K562 (cell line): ENCODE measurements around the gene DHDH. TPM values are rescaled to one million over a fixed set of nuclear protein-coding genes. Genes with fewer than 3 reads are reported as not detected.

Experiments used
- ATAC-seq: fragments of 200-7000 bp; cut with Tn5 transposase; 3 replicates; pipeline ENCODE4 v1.9.1; 2020; ENCODE audit warnings: moderate library complexity
- BruUV-seq: library from RNA; stranded (reverse); fragments of 400-500 nt; replicated peaks from 2 replicates; lab custom pipeline; 2021; lab: Mats Ljungman, UMichigan
- CTCF ChIA-PET: fragments of 300-600 bp; formaldehyde crosslinking; extraction: SDS; loops from one replicate; lab custom pipeline; 2021; ENCODE audit warnings: low intra/inter-chr PET ratio; lab: Yijun Ruan, JAX
- POLR2A ChIA-PET: fragments of 300-600, 350-650 bp; sonication (Branson Sonifier 250); formaldehyde crosslinking; extraction: SDS; loops from one replicate; lab custom pipeline; 2021; ENCODE audit warnings: antibody characterized with exemption, inconsistent platforms; lab: Yijun Ruan, JAX
- DNase-seq, 4 experiments: peaks; one replicate each; pipeline versions ENCODE4 v3.0.0 to v3.0.0-alpha.2; 2011 to 2018; ENCODE audit warnings: low spot score in 3 of 4, mixed read lengths in 3 of 4; ENCODE audit errors: extremely low read depth in 1 of 4
- FAIRE-seq: peaks from 2 replicates; lab custom pipeline; 2011; peaks lifted over from hg19 to GRCh38; lab: Jason Lieb, UNC
- H2AFZ ChIP-seq: 2 replicates; pipeline ENCODE4 v1.6.0; 2011; ENCODE audit warnings: low read depth, low read length, control low read depth, inconsistent platforms
- H3K27ac ChIP-seq: fragments of 200-600 bp; 3 replicates; pipeline ENCODE4 v1.8.0; 2011; ENCODE audit warnings: low read depth, mild to moderate bottlenecking, control low read depth, inconsistent platforms, low read length, moderate library complexity, mixed read lengths; ENCODE audit errors: extremely low read depth
- H3K27me3 ChIP-seq, 2 experiments: fragments of 300-600 bp in 1 of 2; 2 replicates in 1 of 2; 3 replicates in 1 of 2; pipeline versions ENCODE4 v1.6.0 to v1.8.0; 2011; ENCODE audit warnings: inconsistent platforms in 2 of 2, low read length in 2 of 2, mild to moderate bottlenecking in 1 of 2, mixed read lengths in 1 of 2, moderate library complexity in 1 of 2; ENCODE audit not compliant: control insufficient read depth in 2 of 2, insufficient read depth in 2 of 2
- H3K36me3 ChIP-seq: fragments of 300-600 bp; 3 replicates; pipeline ENCODE4 v1.8.0; 2011; ENCODE audit warnings: mild to moderate bottlenecking, low read length, inconsistent platforms; ENCODE audit not compliant: control insufficient read depth, insufficient read depth
- H3K4me1 ChIP-seq, 2 experiments: fragments of 200-600 bp in 1 of 2; replicated peaks in 1 of 2; 2 replicates in 1 of 2; 3 replicates in 1 of 2; pipeline versions ENCODE4 v1.5.1 to v1.8.0; 2011; ENCODE audit warnings: inconsistent platforms in 2 of 2, low read length in 2 of 2, mild to moderate bottlenecking in 1 of 2, mixed read lengths in 1 of 2, moderate library complexity in 1 of 2; ENCODE audit not compliant: control insufficient read depth in 2 of 2, insufficient read depth in 2 of 2
- H3K4me2 ChIP-seq: 2 replicates; pipeline ENCODE4 v1.6.1; 2011; ENCODE audit warnings: low read length, control low read depth, inconsistent platforms, mixed read lengths; ENCODE audit not compliant: insufficient read depth
- H3K4me3 ChIP-seq: fragments of 200-600 bp; sonication (generic), shearing (Covaris generic); 2 replicates; pipeline ENCODE4 v1.5.1; 2016; ENCODE audit warnings: control low read depth, inconsistent platforms
- H3K79me2 ChIP-seq: fragments of 200-600 bp; 3 replicates; pipeline ENCODE4 v1.8.0; 2011; ENCODE audit warnings: low read length, inconsistent platforms; ENCODE audit not compliant: control insufficient read depth, insufficient read depth
- H3K9ac ChIP-seq, 2 experiments: 2 replicates each; pipeline versions ENCODE4 v1.6.0 to v1.6.1; 2011; ENCODE audit warnings: low read depth in 2 of 2, low read length in 2 of 2, control low read depth in 1 of 2, inconsistent platforms in 1 of 2, mild to moderate bottlenecking in 1 of 2, mixed read lengths in 1 of 2; ENCODE audit not compliant: insufficient read depth in 1 of 2
- H3K9me1 ChIP-seq: one replicate; pipeline ENCODE4 v1.6.0; 2011; ENCODE audit warnings: inconsistent platforms, mild to moderate bottlenecking, low read length, moderate library complexity; ENCODE audit not compliant: control insufficient read depth, insufficient read depth
- H3K9me3 ChIP-seq: replicated peaks from 2 replicates; pipeline ENCODE4 v1.5.1; 2011; ENCODE audit warnings: low read depth, low read length, inconsistent platforms; ENCODE audit not compliant: control insufficient read depth, insufficient read depth
- H4K20me1 ChIP-seq: replicated peaks from 2 replicates; pipeline ENCODE4 v1.6.1; 2011; ENCODE audit warnings: low read length, inconsistent platforms, mixed read lengths; ENCODE audit not compliant: control insufficient read depth, insufficient read depth
- BCL6 ChIP-seq: fragments of 250-450 bp; sonication (Bioruptor Pico); IDR thresholded peaks from 2 replicates; pipeline ENCODE4 v1.4.0; 2020
- EGR1 ChIP-seq: fragments of 450-650 bp; conservative IDR thresholded peaks from 2 replicates; pipeline ENCODE4 v1.6.1; 2017; ENCODE audit warnings: mild to moderate bottlenecking
- HNRNPLL ChIP-seq: fragments of 200-400 bp; formaldehyde crosslinking; IDR thresholded peaks from 2 replicates; pipeline ENCODE4 v1.6.1; 2017; ENCODE audit warnings: low read length, low read depth, mild to moderate bottlenecking; ENCODE audit not compliant: poor library complexity, severe bottlenecking
- IRF2 ChIP-seq: sonication (generic); formaldehyde crosslinking; IDR thresholded peaks from 2 replicates; pipeline ENCODE4 v1.8.1; 2022; ENCODE audit warnings: mild to moderate bottlenecking, missing genetic modification reagents
- NUFIP1 ChIP-seq: fragments of 450-650 bp; IDR thresholded peaks from 2 replicates; pipeline ENCODE4 v1.6.1; 2018; ENCODE audit not compliant: partially characterized antibody
- PHF20 ChIP-seq: fragments of 450-650 bp; IDR thresholded peaks from 2 replicates; pipeline ENCODE4 v1.6.1; 2018; ENCODE audit not compliant: partially characterized antibody
- PTTG1 ChIP-seq: fragments of 450-650 bp; IDR thresholded peaks from 2 replicates; pipeline ENCODE4 v1.6.1; 2016; ENCODE audit warnings: low read depth, mild to moderate bottlenecking, missing genetic modification characterization, missing compliant biosample characterization
- SPI1 ChIP-seq: IDR thresholded peaks from 2 replicates; pipeline ENCODE4 v1.6.1; 2011; ENCODE audit warnings: low read depth, low read length, control low read depth, borderline replicate concordance
- SRSF9 ChIP-seq: fragments of 200-400 bp; formaldehyde crosslinking; IDR thresholded peaks from 2 replicates; pipeline ENCODE4 v1.6.1; 2017; ENCODE audit warnings: low read depth, low read length, borderline replicate concordance
- ZNF23 ChIP-seq: fragments of 250-450 bp; sonication (Bioruptor Pico); IDR thresholded peaks from 2 replicates; pipeline ENCODE4 v1.4.0; 2020; ENCODE audit warnings: mild to moderate bottlenecking
- ZNF316 ChIP-seq: fragments of 450-650 bp; IDR thresholded peaks from 2 replicates; pipeline ENCODE4 v1.6.1; 2016
- WGBS: fragments of 100-300 bp; shearing (Covaris generic); methylation state at CpG from one replicate; pipeline ENCODE4 v1.1.6; 2016; ENCODE audit warnings: low coverage, mixed read lengths; ENCODE audit not compliant: insufficient coverage; ENCODE audit errors: missing lambda C conversion rate; 5-methylcytosine and 5-hydroxymethylcytosine counted together
- in situ Hi-C: fragments of 300-500 bp; cut with MboI; formaldehyde crosslinking; loops from 4 replicates; pipeline ENCODE4 v1.15.0; 2018; ENCODE audit warnings: inconsistent platforms, mixed read lengths
- intact Hi-C: fragments of 100-400 bp; cut with micrococcal nuclease; formaldehyde crosslinking; loops from 2 replicates; pipeline ENCODE4 v1.14.2; 2022
- polyA plus RNA-seq, 8 experiments: library from polyadenylated mRNA; depleted of rRNA in 4 of 8; stranded (reverse) in 5 of 8; unstranded in 3 of 8; fragments of >200 nt; fragmentation: Nextera tagmentation in 2 of 8; fragmentation: Illumina TruSeq in 1 of 8; extraction: Ambion mirVana in 2 of 8; extraction: Trizol in 1 of 8; gene quantifications; 2 replicates each; pipeline versions ENCODE4 v1.2.1 to v1.2.3, GENCODE V29; 2011 to 2014; ENCODE audit warnings: inconsistent platforms in 1 of 8, missing spikeins in 1 of 8
- total RNA-seq, 7 experiments: library from RNA; depleted of rRNA in 6 of 7; stranded (reverse); fragments of >200 nt in 6 of 7; fragmentation: Illumina TruSeq in 2 of 7; extraction: Trizol in 2 of 7; gene quantifications; 2 replicates each; pipeline versions ENCODE4 v1.2.1 to v1.2.3, GENCODE V29; 2011 to 2021; ENCODE audit warnings: low replicate concordance in 1 of 7
- TF ChIP-seq, protein P1 (sequence below): fragments of 450-650 bp; formaldehyde crosslinking; IDR thresholded peaks from 2 replicates; pipeline ENCODE4 v1.4.0; 2022; ENCODE audit warnings: missing genetic modification characterization
- TF ChIP-seq, protein P2 (sequence below): fragments of 450-650 bp; IDR thresholded peaks from 2 replicates; pipeline ENCODE4 v1.6.1; 2016

The DHDH gene
- total and polyA plus RNA-seq, 9 of the 15 experiments (the other 6 are each of a cell fraction or from before 2014, with no cell fraction given) = 0.37 to 1.9 (median 0.87) TPM

GRCh38 chr19:48962849-48963165 is 29.3 kb downstream of the DHDH start:
- WGBS = no CpG with 5 or more reads among the region's 7 CpGs
- H2AFZ ChIP-seq = no peak overlapping the region

More at GRCh38 chr19:48962849-48963165, 29.3 kb downstream of the DHDH start:
- peak overlapping the region; percentile 45 for H3K4me3 ChIP-seq
- in situ Hi-C loops = loop anchor here (10.0 kb wide), 1 partner anchor 88 kb away; the partner anchor contains the start of gene PPP1R15A
- ChIA-PET POLR2A (interaction anchor here (0.6 to 2.0 kb wide), 10 partner anchors 12 to 118 kb away, joined by 3 to 43 read pairs (median 4); partner anchors contain the start of genes NUCB1 and PPP1R15A), CTCF (no interaction called here)
- FAIRE-seq (no peak), DNase-seq (peak; percentile 67 to 75 (median 70)), ATAC-seq (no peak)
- TF ChIP-seq PHF20 (no peak), SPI1 (no peak), ZNF23 (no peak), BCL6 (CRISPR knock-in tag) (no peak), ZNF316 (no peak), SRSF9 (no peak), PTTG1 (tag) (no peak), IRF2 (CRISPR knock-in tag) (no peak), EGR1 (0 out of 2 replicates have a peak, but pooled peaks have one; percentile 16), HNRNPLL (no peak), NUFIP1 (no peak)
- TF ChIP-seq, protein P1, sequence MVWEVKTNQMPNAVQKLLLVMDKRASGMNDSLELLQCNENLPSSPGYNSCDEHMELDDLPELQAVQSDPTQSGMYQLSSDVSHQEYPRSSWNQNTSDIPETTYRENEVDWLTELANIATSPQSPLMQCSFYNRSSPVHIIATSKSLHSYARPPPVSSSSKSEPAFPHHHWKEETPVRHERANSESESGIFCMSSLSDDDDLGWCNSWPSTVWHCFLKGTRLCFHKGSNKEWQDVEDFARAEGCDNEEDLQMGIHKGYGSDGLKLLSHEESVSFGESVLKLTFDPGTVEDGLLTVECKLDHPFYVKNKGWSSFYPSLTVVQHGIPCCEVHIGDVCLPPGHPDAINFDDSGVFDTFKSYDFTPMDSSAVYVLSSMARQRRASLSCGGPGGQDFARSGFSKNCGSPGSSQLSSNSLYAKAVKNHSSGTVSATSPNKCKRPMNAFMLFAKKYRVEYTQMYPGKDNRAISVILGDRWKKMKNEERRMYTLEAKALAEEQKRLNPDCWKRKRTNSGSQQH (CRISPR knock-in tag) = no peak
- TF ChIP-seq, protein P2, sequence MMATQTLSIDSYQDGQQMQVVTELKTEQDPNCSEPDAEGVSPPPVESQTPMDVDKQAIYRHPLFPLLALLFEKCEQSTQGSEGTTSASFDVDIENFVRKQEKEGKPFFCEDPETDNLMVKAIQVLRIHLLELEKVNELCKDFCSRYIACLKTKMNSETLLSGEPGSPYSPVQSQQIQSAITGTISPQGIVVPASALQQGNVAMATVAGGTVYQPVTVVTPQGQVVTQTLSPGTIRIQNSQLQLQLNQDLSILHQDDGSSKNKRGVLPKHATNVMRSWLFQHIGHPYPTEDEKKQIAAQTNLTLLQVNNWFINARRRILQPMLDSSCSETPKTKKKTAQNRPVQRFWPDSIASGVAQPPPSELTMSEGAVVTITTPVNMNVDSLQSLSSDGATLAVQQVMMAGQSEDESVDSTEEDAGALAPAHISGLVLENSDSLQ = peak; percentile 65; the same call in 1 of the 2 replicates
- peak overlapping the region; percentile 89 for H3K4me2 ChIP-seq
- intact Hi-C loops = no loop called here
- H3K9me3 ChIP-seq = no peaks in the 10 kb centered on the region
- peaks cover 56% of the 10 kb centered on the region for H3K79me2 ChIP-seq
- H3K9me1 ChIP-seq = no peaks in the 10 kb centered on the region
- no TSS peak for BruUV-seq
- peaks cover 27 to 47% of the 10 kb centered on the region in 2 experiments for H3K4me1 ChIP-seq
- no peaks in the 10 kb centered on the region for H3K27me3 ChIP-seq
- peak overlapping the region; percentile 99 for H3K27ac ChIP-seq
- peaks cover 17% of the 10 kb centered on the region for H4K20me1 ChIP-seq
- H3K36me3 ChIP-seq = peaks cover 31% of the 10 kb centered on the region
- H3K9ac ChIP-seq = peak overlapping the region; percentile 93 to 95
